Hepatocyte (in vitro differentiated cells): ENCODE measurements around the gene GPRC6A. TPM values are rescaled to one million over a fixed set of nuclear protein-coding genes. Genes with fewer than 3 reads are reported as not detected.
"Not testable (repeated sequence)": the region's sequence is repeated elsewhere in the genome, so short reads cannot be mapped to it uniquely, and the experiment has no call there.

Experiments used
- DNase-seq: peaks from one replicate; pipeline ENCODE4 v3.0.0-alpha.2; 2016; ENCODE audit warnings: low spot score
- H2AFZ ChIP-seq: fragments of 200-600 bp; sonication (generic); 2 replicates; pipeline ENCODE4 v1.6.0; 2016; ENCODE audit warnings: antibody characterized with exemption, mild to moderate bottlenecking
- H3K27ac ChIP-seq: fragments of 200-600 bp; sonication (generic); 2 replicates; pipeline ENCODE4 v1.5.1; 2016; ENCODE audit warnings: mild to moderate bottlenecking
- H3K27me3 ChIP-seq: fragments of 200-600 bp; sonication (generic); 2 replicates; pipeline ENCODE4 v1.6.1; 2016
- H3K36me3 ChIP-seq: fragments of 200-600 bp; sonication (generic); replicated peaks from 2 replicates; pipeline ENCODE4 v1.5.1; 2016; ENCODE audit warnings: low read depth; ENCODE audit not compliant: insufficient read depth
- H3K4me1 ChIP-seq: fragments of 200-600 bp; sonication (generic); 2 replicates; pipeline ENCODE4 v1.5.1; 2016; ENCODE audit warnings: mild to moderate bottlenecking, moderate library complexity; ENCODE audit not compliant: insufficient read depth
- H3K4me2 ChIP-seq: fragments of 200-600 bp; sonication (generic); 2 replicates; pipeline ENCODE4 v1.6.0; 2016
- H3K4me3 ChIP-seq: fragments of 200-600 bp; sonication (generic); 2 replicates; pipeline ENCODE4 v1.5.1; 2016; ENCODE audit warnings: mild to moderate bottlenecking
- H3K79me2 ChIP-seq: fragments of 200-600 bp; sonication (generic); 2 replicates; pipeline ENCODE4 v1.6.0; 2017; ENCODE audit warnings: mild to moderate bottlenecking
- H3K9me2 ChIP-seq: fragments of 200-600 bp; sonication (generic); replicated peaks from 2 replicates; pipeline ENCODE4 v1.6.0; 2017; ENCODE audit warnings: mild to moderate bottlenecking; ENCODE audit not compliant: insufficient read depth
- H3K9me3 ChIP-seq: fragments of 200-600 bp; sonication (generic); 2 replicates; pipeline ENCODE4 v1.5.1; 2016; ENCODE audit warnings: low read depth, mild to moderate bottlenecking
- H4K20me1 ChIP-seq: fragments of 200-600 bp; sonication (generic); 2 replicates; pipeline ENCODE4 v1.6.0; 2016; ENCODE audit warnings: mild to moderate bottlenecking; ENCODE audit not compliant: insufficient read depth, poor library complexity, severe bottlenecking
- EZH2 ChIP-seq: fragments of 200-600 bp; sonication (generic); IDR thresholded peaks from 2 replicates; pipeline ENCODE4 v1.6.1; 2016; ENCODE audit warnings: antibody characterized with exemption, mild to moderate bottlenecking, borderline replicate concordance
- EZH2phosphoT487 ChIP-seq: fragments of 200-600 bp; sonication (generic); IDR thresholded peaks from one replicate; pipeline ENCODE4 v1.6.1; 2018; ENCODE audit warnings: antibody characterized with exemption, mild to moderate bottlenecking, low read depth, moderate library complexity; ENCODE audit not compliant: unreplicated experiment, severe bottlenecking
- WGBS: methylation state at CpG from one replicate; pipeline ENCODE4 v1.1.6; 2016; ENCODE audit warnings: low lambda C conversion rate; ENCODE audit errors: missing lambda C conversion rate; 5-methylcytosine and 5-hydroxymethylcytosine counted together
- polyA plus RNA-seq: library from polyadenylated mRNA; unstranded; fragments of >200 nt; fragmentation: Nextera tagmentation; extraction: Ambion mirVana; gene quantifications from 2 replicates; pipeline ENCODE4 v1.2.1, GENCODE V29; 2016
- total RNA-seq: library from RNA; depleted of rRNA; stranded (reverse); fragments of >200 nt; gene quantifications from 2 replicates; pipeline ENCODE4 v1.2.3, GENCODE V29; 2014
- TF ChIP-seq, protein P1 (sequence below): fragments of 200-600 bp; sonication (generic); IDR thresholded peaks from 2 replicates; pipeline ENCODE4 v1.5.1; 2016; ENCODE audit warnings: antibody characterized with exemption, mild to moderate bottlenecking; ENCODE audit not compliant: poor library complexity

Gene GPRC6A
- total and polyA plus RNA-seq, 2 experiments from 2014 or later = 0.80 to 2.8 TPM

GRCh38 chr6:116847227-116847626, 18.3 kb upstream of the GPRC6A start:
- Histone ChIP-seq H3K27ac (no peak overlapping the region), H3K4me2 (no peak overlapping the region), H3K9me2 (no peaks in the 10 kb centered on the region), H3K79me2 (no peaks in the 10 kb centered on the region), H2AFZ (no peak overlapping the region), H3K9me3 (no peaks in the 10 kb centered on the region), H3K4me1 (no peaks in the 10 kb centered on the region), H4K20me1 (no peaks in the 10 kb centered on the region), H3K27me3 (no peaks in the 10 kb centered on the region), H3K4me3 (no peak overlapping the region), H3K36me3 (no peaks in the 10 kb centered on the region)
- DNase-seq = peak; percentile 54
- 33% methylated on average over 1 of the region's 1 CpG for WGBS
- TF ChIP-seq, protein P1, sequence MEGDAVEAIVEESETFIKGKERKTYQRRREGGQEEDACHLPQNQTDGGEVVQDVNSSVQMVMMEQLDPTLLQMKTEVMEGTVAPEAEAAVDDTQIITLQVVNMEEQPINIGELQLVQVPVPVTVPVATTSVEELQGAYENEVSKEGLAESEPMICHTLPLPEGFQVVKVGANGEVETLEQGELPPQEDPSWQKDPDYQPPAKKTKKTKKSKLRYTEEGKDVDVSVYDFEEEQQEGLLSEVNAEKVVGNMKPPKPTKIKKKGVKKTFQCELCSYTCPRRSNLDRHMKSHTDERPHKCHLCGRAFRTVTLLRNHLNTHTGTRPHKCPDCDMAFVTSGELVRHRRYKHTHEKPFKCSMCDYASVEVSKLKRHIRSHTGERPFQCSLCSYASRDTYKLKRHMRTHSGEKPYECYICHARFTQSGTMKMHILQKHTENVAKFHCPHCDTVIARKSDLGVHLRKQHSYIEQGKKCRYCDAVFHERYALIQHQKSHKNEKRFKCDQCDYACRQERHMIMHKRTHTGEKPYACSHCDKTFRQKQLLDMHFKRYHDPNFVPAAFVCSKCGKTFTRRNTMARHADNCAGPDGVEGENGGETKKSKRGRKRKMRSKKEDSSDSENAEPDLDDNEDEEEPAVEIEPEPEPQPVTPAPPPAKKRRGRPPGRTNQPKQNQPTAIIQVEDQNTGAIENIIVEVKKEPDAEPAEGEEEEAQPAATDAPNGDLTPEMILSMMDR = peak; percentile 60
- TF ChIP-seq EZH2phosphoT487 = no peak

DNA sequence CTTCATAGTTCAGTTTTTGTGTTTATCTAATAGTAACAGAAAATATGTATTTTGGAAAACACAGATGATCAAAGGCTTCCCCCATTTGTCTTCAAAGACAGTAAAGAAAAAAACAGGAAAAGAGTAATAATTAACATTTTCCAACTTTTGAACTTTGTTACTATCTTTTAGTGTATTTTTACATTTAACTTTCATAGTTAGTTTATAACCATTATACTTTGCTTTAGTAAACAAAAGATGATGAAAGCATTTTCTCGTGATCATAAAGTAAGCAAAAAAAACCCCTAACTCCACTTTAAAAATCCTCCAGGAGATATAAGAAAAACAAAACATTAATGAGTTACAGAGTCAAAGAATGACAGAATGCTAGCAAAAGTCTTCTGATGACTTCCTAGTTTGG, 13.6 kb upstream of the GPRC6A start:
- Histone ChIP-seq H3K4me3 (no peak overlapping the region), H2AFZ (no peak overlapping the region), H3K27ac (no peak overlapping the region), H3K27me3 (no peaks in the 10 kb centered on the region), H3K9me2 (no peaks in the 10 kb centered on the region), H3K36me3 (no peaks in the 10 kb centered on the region), H3K4me1 (no peaks in the 10 kb centered on the region), H4K20me1 (no peaks in the 10 kb centered on the region), H3K4me2 (peak overlapping the region; percentile 7), H3K9me3 (no peaks in the 10 kb centered on the region), H3K79me2 (no peaks in the 10 kb centered on the region)
- WGBS = 24% methylated on average over 1 of the region's 1 CpG
- TF ChIP-seq EZH2phosphoT487 = no peak
- TF ChIP-seq, protein P1 = no peak
- TF ChIP-seq EZH2 = no peak
- no peak for DNase-seq

GRCh38 chr6:116840091-116840490, 11.2 kb upstream of the GPRC6A start:
- H3K27ac ChIP-seq = no peak overlapping the region
- H3K4me1 ChIP-seq = no peaks in the 10 kb centered on the region
- H3K36me3 ChIP-seq = no peaks in the 10 kb centered on the region
- no peaks in the 10 kb centered on the region for H4K20me1 ChIP-seq
- TF ChIP-seq EZH2 (no peak), EZH2phosphoT487 (no peak)
- no peaks in the 10 kb centered on the region for H3K27me3 ChIP-seq
- H2AFZ ChIP-seq = no peak overlapping the region
- H3K79me2 ChIP-seq = no peaks in the 10 kb centered on the region
- no peaks in the 10 kb centered on the region for H3K9me2 ChIP-seq
- DNase-seq = no peak
- H3K4me2 ChIP-seq = no peak overlapping the region
- whole genome bisulfite sequencing = 73% methylated on average over 2 of the region's 2 CpGs
- H3K4me3 ChIP-seq = no peak overlapping the region
- no peaks in the 10 kb centered on the region for H3K9me3 ChIP-seq

GRCh38 chr6:116836606-116837342, 7.9 kb upstream of the GPRC6A start:
- DNase-seq = no peak
- no peak overlapping the region for H3K4me2 ChIP-seq
- H2AFZ ChIP-seq = no peak overlapping the region
- no peaks in the 10 kb centered on the region for H3K4me1 ChIP-seq
- TF ChIP-seq, protein P1 = no peak
- no peak for TF ChIP-seq EZH2phosphoT487
- no peaks in the 10 kb centered on the region for H3K9me2 ChIP-seq
- H3K4me3 ChIP-seq = no peak overlapping the region
- no peaks in the 10 kb centered on the region for H3K9me3 ChIP-seq
- H4K20me1 ChIP-seq = no peaks in the 10 kb centered on the region
- no peak overlapping the region for H3K27ac ChIP-seq
- 80% methylated on average over 5 of the region's 5 CpGs for WGBS
- no peaks in the 10 kb centered on the region for H3K36me3 ChIP-seq
- H3K27me3 ChIP-seq = no peaks in the 10 kb centered on the region
- H3K79me2 ChIP-seq = no peaks in the 10 kb centered on the region

- not testable (repeated sequence) for H3K9me2 ChIP-seq, H3K27me3 ChIP-seq, H3K27ac ChIP-seq, H4K20me1 ChIP-seq, H3K9me3 ChIP-seq, H3K4me2 ChIP-seq, H3K4me3 ChIP-seq, H3K4me1 ChIP-seq, DNase-seq, H2AFZ ChIP-seq, H3K36me3 ChIP-seq, H3K79me2 ChIP-seq
- 94% methylated on average over 2 of the region's 2 CpGs for WGBS
These were observed 5.6 kb upstream of the GPRC6A start for GRCh38 chr6:116834526-116834925.
